Measurements from ENCODE around the gene CIDEC.
"Not testable (repeated sequence)": the region's sequence is repeated elsewhere in the genome, so short reads cannot be mapped to it uniquely, and the experiment has no call there.

The CIDEC gene

DNA sequence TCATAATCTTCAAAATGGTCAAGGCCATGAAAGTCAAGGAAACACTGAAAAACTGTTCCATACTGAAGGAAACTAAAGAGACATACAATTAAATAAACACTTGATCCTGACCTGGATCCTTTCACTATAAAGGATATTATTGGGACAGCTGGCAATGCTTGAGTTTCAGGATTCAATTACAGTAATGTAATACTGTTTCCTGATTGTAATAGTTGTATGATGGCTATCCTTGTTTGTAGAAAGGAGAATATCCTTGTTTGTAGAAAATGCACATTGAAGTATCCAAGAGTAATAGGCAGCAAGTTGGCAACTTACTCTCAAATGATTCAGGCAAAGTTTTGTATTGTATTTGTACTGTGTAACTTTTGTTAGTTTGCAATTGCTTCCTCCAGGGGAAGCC lies 4.6 kb downstream of the CIDEC start:
- no peak for DNase-seq (ENCODE audit: low read depth)

DNA sequence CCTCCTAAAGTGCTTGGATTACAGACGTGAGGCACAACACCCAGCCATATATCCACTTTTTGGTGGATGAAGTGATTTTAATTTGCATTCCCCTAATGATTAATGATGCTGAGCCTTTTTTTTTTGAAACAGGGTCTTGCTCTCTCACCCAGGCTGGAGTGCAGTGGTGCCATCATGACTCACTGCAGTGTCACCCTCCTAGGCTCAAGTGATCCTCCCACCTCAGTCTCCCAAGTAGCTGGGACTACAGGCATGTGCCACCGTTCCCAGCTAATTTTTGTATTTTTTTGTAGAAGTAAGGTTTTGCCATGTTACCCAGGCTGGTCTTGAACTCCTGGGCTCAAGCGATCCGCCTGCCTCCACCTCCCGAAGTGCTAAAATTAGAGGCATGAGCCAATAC lies 8.0 kb downstream of the CIDEC start:
- not testable (repeated sequence) for DNase-seq (ENCODE audit: low read depth)

DNA sequence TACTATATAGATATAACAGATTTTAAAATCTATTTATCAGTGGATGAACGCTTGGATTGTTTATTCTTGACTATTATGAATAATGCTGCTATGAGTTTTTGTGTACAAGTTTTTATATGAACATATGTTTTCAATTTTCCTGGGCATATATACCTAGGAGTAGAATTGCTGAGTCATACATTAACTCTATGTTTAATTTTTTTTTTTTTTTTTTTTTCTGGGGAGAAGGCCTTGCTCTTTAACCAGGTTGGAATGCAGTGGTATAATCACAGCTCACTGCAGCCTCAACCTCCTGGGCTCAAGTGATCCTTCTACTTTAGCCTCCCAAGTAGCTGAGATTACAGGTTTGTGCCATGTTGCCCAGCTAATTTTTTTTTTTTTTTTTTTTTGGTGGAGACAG lies 9.1 kb downstream of the CIDEC start:
- peak; percentile 82 for DNase-seq (ENCODE audit: low read depth)

DNA sequence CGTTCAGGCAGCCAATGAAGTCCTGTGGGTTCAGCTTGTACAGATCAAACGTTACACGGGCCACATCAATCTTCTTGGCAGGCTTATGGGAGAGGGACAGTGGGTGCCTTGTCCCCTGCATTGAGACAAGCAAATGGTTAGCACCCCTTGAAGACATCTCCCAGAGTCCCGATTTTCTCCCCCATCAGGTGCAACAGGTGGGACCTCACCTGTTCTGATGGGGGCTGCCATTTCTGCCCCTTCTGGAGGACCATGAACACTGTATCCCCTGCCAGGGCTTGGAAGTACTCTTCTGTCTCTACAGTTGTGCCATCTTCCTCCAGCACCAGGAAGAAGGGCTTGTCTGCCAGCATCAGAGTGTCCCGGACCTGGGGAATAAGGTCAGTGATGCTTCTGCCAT lies 10.1 kb downstream of the CIDEC start:
- DNase-seq (ENCODE audit: low read depth), result no peak

DNA sequence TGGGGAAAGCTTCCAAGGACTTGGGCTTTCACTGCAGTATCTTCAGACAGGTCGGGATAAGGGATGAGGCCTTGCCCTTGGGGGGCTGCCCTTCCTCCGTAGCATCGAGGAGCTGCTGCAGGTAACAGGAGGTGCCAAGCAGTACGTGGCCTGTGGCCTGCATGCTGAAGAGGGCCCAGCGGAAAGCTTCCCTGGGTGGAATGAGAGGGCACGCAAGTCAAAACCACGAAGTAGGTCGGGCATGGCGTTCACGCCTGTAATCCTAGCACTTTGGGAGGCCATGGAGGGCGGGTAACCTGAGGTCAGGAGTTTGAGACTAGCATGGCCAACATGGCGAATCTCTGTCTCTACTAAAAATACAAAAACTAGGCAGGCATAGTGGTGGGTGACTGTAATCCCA lies 12.9 kb downstream of the CIDEC start:
- no peak for DNase-seq (ENCODE audit: low read depth)

- peak; percentile 51 for DNase-seq (ENCODE audit: low read depth)
Observed at GRCh38 chr3:9866639-9867038, 13.4 kb downstream of the CIDEC start.

DNA sequence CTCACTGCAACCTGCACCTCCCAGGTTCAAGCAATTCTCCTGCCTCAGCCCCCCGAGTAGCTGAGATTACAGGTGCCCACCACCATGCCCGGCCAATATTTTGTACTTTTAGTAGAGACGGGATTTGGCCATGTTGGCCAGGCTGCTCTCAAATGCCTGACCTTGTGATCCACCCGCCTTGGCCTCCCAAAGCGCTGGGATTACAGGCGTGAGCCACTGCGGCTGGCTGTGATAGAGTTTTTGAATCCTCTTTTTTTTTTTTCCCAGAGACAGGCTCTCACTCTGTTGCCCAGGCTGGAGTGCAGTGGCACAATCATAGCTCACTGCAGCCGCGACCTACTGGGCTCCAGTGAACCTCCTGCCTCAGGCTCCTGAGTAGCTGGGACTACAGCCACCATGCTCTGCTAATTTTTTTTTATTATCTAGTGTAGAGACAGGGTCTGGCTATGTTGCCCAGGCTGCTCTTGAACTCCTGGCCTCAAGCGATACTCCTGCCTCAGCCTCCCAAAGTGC lies 14.9 kb downstream of the CIDEC start:
- DNase-seq (ENCODE audit: low read depth), result not testable (repeated sequence)

DNA sequence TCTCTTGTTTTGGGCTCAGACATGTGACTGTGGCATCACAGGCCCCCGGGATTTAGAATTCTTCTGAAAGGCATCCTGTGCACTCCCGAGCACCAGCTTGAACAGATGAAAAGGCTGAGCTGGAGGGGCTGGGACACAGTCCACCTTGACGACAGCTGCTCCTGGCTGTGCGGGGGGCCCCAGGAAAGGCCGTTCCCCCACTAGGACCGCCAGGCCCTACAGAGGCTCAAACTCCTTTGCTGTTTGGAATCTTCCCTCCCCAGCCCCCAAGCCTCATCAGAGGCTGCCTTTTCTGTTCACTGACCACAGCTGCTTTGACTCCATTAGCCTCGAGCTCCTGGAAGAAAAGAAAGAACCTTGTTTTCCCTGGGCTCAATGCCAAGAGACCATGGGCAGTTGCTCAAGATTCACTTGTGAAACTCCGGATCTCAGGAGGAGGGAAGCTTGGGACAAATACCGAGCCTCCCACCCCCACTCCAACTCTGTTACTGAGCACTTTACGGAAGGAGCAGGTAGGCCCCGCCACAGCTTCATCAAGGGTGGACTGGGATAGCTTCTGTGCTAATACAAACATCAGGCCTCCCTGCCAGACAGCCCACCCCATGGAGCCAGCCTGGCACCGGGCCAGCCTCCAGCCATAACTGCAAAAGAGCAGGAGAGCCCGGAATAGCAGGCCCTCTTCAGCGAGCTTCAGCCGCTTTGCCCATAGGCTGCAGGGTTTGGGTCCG lies 15.7 kb downstream of the CIDEC start:
- DNase-seq (ENCODE audit: low read depth), result peak; percentile 84

DNA sequence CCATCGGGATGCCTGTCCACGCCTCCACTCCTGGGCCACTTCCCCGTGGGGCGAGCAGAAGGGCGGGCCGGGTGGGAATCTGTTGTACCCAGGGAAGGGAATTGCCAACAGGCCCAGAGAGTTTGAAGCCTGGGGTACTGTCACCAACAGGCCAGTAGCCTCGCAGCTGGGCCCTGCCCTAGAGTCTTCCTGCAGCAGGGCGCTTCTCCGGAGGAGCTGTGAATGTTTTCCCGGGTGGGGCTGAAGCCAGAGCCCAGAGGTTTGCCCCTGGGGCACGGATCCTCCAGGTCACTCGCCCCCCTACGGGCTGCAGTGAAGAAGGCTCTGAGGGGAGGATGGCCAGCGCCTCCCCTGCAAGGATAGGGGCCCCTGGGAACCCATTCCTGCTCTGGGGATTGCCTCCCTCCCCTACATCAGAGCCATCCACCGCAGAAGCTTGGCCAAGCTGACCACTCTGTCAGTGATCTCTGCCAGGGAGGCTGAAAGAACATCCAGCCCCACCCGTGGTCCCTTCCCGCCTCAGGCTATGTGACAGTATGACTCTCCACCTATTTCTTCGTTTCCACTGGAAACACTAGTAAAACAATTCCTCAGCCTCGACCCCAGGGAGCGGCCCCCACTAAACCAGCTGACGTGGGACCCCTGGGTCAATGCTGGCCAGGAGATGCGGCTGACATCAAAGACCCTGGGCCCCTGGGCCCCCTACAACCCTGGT lies 16.8 kb downstream of the CIDEC start:
- DNase-seq (ENCODE audit: low read depth), result no peak

- peak; percentile 65 for DNase-seq (ENCODE audit: low read depth)
Observed at GRCh38 chr3:9862391-9863057, 17.5 kb downstream of the CIDEC start.

GRCh38 chr3:9861626-9862130 lies 18.4 kb downstream of the CIDEC start:
- no peak for DNase-seq (ENCODE audit: low read depth)

GRCh38 chr3:9861201-9861600 lies 18.9 kb downstream of the CIDEC start:
- DNase-seq (ENCODE audit: low read depth), result no peak

DNA sequence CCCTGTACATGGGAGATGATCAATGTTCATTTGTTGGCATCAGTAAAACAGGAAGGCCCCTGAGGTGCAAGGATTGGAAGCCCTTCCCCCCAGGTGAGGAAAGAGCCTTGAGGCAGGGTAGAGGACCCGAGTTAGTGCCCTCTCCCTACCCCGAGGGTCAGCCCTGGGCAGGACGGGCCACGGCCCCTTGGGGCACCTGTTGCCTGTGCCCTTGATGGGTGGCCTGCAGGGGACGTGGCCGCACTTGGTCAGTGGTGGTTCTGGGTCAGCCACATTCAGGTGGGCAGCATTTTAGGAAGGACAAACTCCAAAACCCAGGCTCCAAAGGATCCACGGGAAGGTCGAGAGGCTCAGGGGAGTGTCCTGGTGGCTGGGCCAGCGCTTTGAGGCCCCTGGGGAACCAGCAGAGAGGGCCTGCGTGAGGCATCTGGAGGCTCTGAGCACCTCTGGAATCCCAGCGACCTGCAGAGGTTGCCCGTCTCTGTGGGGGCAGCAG lies 20.5 kb downstream of the CIDEC start:
- no peak for DNase-seq (ENCODE audit: low read depth)

- no peak for DNase-seq (ENCODE audit: low read depth)
Observed at GRCh38 chr3:9855594-9855993, 24.5 kb downstream of the CIDEC start.

GRCh38 chr3:9854291-9854940 lies 25.6 kb downstream of the CIDEC start:
- DNase-seq (ENCODE audit: low read depth), result not testable (repeated sequence)

GRCh38 chr3:9852528-9852927 lies 27.5 kb downstream of the CIDEC start:
- DNase-seq (ENCODE audit: low read depth), result no peak

DNA sequence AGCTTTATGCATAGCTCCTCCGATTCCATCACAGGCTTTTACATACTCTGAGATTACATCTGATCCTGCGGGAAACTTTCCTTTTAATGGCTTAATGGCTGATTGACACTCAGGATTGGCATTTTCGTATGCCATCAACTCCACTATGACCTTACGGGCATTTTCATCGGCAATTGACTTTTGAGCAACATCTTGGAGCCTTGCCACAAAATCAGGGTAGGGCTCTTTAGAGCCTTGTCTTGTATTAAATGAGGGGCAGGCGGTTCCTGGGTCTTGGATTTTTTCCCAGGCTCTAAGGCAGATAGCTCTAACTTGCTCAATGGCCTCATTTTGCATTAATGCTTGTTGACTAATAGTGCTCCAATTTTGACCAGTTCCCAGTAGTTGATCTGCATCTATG lies 28.1 kb downstream of the CIDEC start:
- DNase-seq (ENCODE audit: low read depth), result not testable (repeated sequence)

DNA sequence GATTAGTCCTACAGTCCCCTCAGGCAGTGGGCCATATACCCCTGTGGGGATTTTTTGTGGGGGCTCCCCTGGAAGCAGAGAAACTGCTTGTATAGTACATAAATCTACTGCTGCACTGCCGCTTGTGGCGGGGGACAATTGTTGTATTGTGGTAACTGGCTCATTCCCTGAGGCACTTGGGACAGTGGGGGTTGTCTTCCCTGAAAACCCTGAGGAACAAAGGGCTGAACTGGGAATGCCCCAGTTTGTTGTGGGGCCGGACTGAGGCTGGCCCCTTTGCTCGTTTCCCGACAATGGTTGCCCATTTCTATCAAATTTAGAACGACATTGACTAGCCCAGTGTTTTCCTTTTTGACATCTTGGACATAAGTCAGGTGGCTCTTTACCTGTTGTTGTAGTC lies 28.7 kb downstream of the CIDEC start:
- DNase-seq (ENCODE audit: low read depth), result not testable (repeated sequence)

DNA sequence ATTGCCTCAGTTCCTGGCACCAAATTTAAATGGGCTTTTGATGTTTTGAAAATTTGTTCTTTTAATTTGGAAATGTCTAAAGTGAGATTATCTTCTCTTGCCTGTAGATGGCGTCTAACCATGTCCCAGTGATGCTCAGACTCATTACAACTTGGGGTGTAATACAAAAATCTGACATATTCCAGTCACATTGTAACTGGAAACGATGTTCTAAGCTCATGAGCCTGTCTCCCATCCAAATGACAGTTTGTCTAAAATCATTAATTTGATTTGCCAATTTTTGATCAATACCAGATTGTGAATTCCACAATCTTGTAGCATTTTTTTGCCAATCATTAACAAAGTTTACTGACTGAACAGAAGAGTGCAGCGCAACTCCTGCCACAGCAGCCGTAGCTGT lies 31.2 kb downstream of the CIDEC start:
- DNase-seq (ENCODE audit: low read depth), result peak; percentile 42

- DNase-seq (ENCODE audit: low read depth), result not testable (repeated sequence)
Observed at GRCh38 chr3:9847870-9848269, 32.2 kb downstream of the CIDEC start.

DNA sequence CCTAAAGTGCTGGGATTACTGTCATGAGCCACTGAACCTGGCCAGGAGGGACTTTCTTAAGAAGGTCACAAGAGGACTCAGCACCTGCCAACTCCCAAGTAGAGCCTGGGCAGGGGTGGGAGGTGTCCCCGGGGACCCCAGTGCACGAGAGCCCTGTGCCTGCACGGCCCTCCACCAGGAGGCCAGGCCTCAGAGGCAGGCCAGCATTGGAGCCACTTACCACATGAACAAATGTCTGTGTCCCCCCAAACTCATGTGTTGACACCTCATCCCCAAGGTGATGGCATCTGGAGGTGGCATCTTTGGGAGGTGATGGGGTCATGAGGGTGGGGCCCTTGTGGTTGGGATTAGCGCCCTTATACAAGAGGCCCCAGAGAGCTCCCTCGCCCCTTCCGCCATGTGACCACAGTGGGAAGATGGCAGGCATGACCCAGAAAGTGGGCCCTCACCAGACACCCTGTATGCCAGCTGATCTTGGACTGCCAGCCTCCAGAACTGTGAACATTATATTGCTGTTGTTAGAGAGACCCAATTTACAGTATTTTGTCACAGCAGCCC lies 33.0 kb downstream of the CIDEC start:
- DNase-seq (ENCODE audit: low read depth), result no peak

GRCh38 chr3:9846231-9846630 lies 33.8 kb downstream of the CIDEC start:
- no peak for DNase-seq (ENCODE audit: low read depth)
